HepG2 (cell line): Measurements from ENCODE around the gene GABRB3. TPM values are rescaled to one million over a fixed set of nuclear protein-coding genes. Genes with fewer than 3 reads are reported as not detected.

ENCODE experiments used
- AGO1 ChIP-seq: fragments of 200-400 bp; formaldehyde crosslinking; IDR thresholded peaks from 2 replicates; pipeline ENCODE4 v1.6.1; 2017; ENCODE audit warnings: mild to moderate bottlenecking, low read depth, low read length, moderate library complexity; ENCODE audit not compliant: poor library complexity, severe bottlenecking
- MAFF ChIP-seq: IDR thresholded peaks from 2 replicates; pipeline ENCODE4 v1.6.1; 2011; ENCODE audit warnings: low read depth, low read length, improper control_type of control experiment
- MXI1 ChIP-seq: IDR thresholded peaks from 3 replicates; pipeline ENCODE4 v1.6.1; 2012; ENCODE audit warnings: low read depth, low read length, inconsistent platforms, borderline replicate concordance
- SALL2 ChIP-seq: sonication (generic); formaldehyde crosslinking; IDR thresholded peaks from 2 replicates; pipeline ENCODE4 v1.8.1; 2023; ENCODE audit warnings: mild to moderate bottlenecking, missing genetic modification reagents, inconsistent platforms
- ZNF136 ChIP-seq: sonication (generic); formaldehyde crosslinking; IDR thresholded peaks from 2 replicates; pipeline ENCODE4 v1.8.1; 2022; ENCODE audit warnings: low read depth, mild to moderate bottlenecking, moderate library complexity, missing genetic modification reagents
- ZNF441 ChIP-seq: sonication (generic); formaldehyde crosslinking; IDR thresholded peaks from 2 replicates; pipeline ENCODE4 v1.7.0; 2021; ENCODE audit warnings: missing genetic modification reagents, borderline replicate concordance
- ZNF557 ChIP-seq: sonication (generic); formaldehyde crosslinking; IDR thresholded peaks from 2 replicates; pipeline ENCODE4 v1.4.0; 2020; ENCODE audit warnings: missing genetic modification reagents
- polyA plus RNA-seq, 8 experiments: library from polyadenylated mRNA; depleted of rRNA in 3 of 8; stranded (reverse) in 7 of 8; unstranded in 1 of 8; fragments of >200 nt; fragmentation: Illumina TruSeq in 4 of 8; extraction: Trizol in 4 of 8; gene quantifications; 2 replicates each; pipeline versions ENCODE4 v1.2.1 to v1.2.3, GENCODE V29; 2011 to 2016; ENCODE audit warnings: low read depth in 4 of 8, missing spikeins in 1 of 8, mixed read lengths in 1 of 8; ENCODE audit not compliant: insufficient read depth in 1 of 8
- total RNA-seq, 5 experiments: library from RNA; depleted of rRNA; stranded (reverse); fragments of >200 nt; fragmentation: Illumina TruSeq; extraction: Trizol; gene quantifications; 2 replicates each; pipeline ENCODE4 v1.2.3, GENCODE V29; 2016; ENCODE audit warnings: low read depth in 1 of 5
- TF ChIP-seq, protein P1 (sequence below): sonication (generic); formaldehyde crosslinking; IDR thresholded peaks from 2 replicates; pipeline ENCODE4 v1.5.0; 2020; ENCODE audit warnings: mild to moderate bottlenecking, missing genetic modification reagents, borderline replicate concordance
- TF ChIP-seq, protein P2 (sequence below): sonication (generic); formaldehyde crosslinking; IDR thresholded peaks from 2 replicates; pipeline ENCODE4 v1.8.0; 2022; ENCODE audit warnings: missing genetic modification reagents, low read depth, mild to moderate bottlenecking, borderline replicate concordance
- TF ChIP-seq, protein P3 (sequence below): sonication (generic); formaldehyde crosslinking; IDR thresholded peaks from 2 replicates; pipeline ENCODE4 v1.8.0; 2022; ENCODE audit warnings: mild to moderate bottlenecking, missing genetic modification reagents, moderate library complexity

The GABRB3 gene
- total and polyA plus RNA-seq, 2 of the 13 experiments (the other 11 are each of a cell fraction or from before 2014, with no cell fraction given) = not detected

DNA sequence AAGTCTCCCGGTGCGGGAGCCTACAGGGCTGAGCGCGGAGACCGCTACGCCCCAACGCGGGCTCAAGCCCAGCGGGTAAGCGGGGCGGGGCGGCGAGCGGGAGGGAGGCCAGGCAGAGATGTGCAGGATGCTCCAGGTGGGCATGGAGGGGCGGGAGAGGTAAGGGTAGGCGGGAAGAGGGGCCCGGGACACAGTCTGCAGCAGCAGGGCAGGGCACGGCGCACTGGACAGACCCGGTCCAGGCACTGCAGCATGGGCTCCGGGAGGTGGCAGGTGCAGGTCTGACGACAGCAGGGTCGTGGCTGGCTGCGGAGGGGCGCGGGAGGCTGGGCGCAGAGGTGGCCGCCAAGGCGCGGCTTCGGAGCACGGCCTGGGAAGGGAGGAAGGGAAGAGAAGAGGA, 102.8 kb downstream of the GABRB3 start (continued):
- TF ChIP-seq, protein P1, sequence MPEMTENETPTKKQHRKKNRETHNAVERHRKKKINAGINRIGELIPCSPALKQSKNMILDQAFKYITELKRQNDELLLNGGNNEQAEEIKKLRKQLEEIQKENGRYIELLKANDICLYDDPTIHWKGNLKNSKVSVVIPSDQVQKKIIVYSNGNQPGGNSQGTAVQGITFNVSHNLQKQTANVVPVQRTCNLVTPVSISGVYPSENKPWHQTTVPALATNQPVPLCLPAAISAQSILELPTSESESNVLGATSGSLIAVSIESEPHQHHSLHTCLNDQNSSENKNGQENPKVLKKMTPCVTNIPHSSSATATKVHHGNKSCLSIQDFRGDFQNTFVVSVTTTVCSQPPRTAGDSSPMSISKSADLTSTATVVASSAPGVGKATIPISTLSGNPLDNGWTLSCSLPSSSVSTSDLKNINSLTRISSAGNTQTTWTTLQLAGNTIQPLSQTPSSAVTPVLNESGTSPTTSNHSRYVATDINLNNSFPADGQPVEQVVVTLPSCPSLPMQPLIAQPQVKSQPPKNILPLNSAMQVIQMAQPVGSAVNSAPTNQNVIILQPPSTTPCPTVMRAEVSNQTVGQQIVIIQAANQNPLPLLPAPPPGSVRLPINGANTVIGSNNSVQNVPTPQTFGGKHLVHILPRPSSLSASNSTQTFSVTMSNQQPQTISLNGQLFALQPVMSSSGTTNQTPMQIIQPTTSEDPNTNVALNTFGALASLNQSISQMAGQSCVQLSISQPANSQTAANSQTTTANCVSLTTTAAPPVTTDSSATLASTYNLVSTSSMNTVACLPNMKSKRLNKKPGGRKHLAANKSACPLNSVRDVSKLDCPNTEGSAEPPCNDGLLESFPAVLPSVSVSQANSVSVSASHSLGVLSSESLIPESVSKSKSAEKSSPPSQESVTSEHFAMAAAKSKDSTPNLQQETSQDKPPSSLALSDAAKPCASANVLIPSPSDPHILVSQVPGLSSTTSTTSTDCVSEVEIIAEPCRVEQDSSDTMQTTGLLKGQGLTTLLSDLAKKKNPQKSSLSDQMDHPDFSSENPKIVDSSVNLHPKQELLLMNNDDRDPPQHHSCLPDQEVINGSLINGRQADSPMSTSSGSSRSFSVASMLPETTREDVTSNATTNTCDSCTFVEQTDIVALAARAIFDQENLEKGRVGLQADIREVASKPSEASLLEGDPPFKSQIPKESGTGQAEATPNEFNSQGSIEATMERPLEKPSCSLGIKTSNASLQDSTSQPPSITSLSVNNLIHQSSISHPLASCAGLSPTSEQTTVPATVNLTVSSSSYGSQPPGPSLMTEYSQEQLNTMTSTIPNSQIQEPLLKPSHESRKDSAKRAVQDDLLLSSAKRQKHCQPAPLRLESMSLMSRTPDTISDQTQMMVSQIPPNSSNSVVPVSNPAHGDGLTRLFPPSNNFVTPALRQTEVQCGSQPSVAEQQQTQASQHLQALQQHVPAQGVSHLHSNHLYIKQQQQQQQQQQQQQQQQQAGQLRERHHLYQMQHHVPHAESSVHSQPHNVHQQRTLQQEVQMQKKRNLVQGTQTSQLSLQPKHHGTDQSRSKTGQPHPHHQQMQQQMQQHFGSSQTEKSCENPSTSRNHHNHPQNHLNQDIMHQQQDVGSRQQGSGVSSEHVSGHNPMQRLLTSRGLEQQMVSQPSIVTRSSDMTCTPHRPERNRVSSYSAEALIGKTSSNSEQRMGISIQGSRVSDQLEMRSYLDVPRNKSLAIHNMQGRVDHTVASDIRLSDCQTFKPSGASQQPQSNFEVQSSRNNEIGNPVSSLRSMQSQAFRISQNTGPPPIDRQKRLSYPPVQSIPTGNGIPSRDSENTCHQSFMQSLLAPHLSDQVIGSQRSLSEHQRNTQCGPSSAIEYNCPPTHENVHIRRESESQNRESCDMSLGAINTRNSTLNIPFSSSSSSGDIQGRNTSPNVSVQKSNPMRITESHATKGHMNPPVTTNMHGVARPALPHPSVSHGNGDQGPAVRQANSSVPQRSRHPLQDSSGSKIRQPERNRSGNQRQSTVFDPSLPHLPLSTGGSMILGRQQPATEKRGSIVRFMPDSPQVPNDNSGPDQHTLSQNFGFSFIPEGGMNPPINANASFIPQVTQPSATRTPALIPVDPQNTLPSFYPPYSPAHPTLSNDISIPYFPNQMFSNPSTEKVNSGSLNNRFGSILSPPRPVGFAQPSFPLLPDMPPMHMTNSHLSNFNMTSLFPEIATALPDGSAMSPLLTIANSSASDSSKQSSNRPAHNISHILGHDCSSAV (CRISPR knock-in tag) = no peak
- no peak for TF ChIP-seq ZNF557 (CRISPR knock-in tag)
- TF ChIP-seq MAFF = no peak
- TF ChIP-seq SALL2 (CRISPR knock-in tag) = no peak
- TF ChIP-seq, protein P2, sequence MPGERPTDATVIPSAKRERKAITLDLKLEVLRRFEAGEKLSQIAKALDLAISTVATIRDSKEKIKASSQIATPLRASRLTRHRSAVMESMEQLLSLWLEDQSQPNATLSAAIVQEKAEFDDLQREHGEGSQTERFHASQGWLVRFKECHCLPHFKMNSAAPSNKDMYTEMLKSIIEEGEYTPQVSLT (CRISPR knock-in tag) = no peak
- TF ChIP-seq, protein P3, sequence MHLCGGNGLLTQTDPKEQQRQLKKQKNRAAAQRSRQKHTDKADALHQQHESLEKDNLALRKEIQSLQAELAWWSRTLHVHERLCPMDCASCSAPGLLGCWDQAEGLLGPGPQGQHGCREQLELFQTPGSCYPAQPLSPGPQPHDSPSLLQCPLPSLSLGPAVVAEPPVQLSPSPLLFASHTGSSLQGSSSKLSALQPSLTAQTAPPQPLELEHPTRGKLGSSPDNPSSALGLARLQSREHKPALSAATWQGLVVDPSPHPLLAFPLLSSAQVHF (CRISPR knock-in tag) = no peak
- TF ChIP-seq AGO1 = no peak
- no peak for TF ChIP-seq ZNF136
- TF ChIP-seq MXI1 = no peak
- no peak for TF ChIP-seq ZNF441
